Neural progenitor cell (in vitro differentiated cells): ENCODE data around the gene MARK3. TPM values are rescaled to one million over a fixed set of nuclear protein-coding genes. Genes with fewer than 3 reads are reported as not detected.
A peak's percentile ranks its signal among the peaks of the same experiment; 100 is the strongest.

Experiments used
- DNase-seq: peaks from one replicate; pipeline ENCODE4 v3.0.0-alpha.2; 2016; ENCODE audit warnings: low spot score
- H2AFZ ChIP-seq: fragments of 200-600 bp; sonication (generic); replicated peaks from 2 replicates; pipeline ENCODE4 v1.6.1; 2016; ENCODE audit warnings: antibody characterized with exemption
- H3F3A ChIP-seq: fragments of 200-600 bp; sonication (generic); 2 replicates; pipeline ENCODE4 v1.6.1; 2016; ENCODE audit warnings: antibody characterized with exemption, low read depth
- H3K27ac ChIP-seq: fragments of 200-600 bp; sonication (generic); 2 replicates; pipeline ENCODE4 v1.5.1; 2016; ENCODE audit warnings: mild to moderate bottlenecking
- H3K27me3 ChIP-seq: fragments of 200-600 bp; sonication (generic); 2 replicates; pipeline ENCODE4 v1.6.1; 2016; ENCODE audit warnings: mild to moderate bottlenecking, moderate library complexity
- H3K36me3 ChIP-seq: fragments of 200-600 bp; sonication (generic); 2 replicates; pipeline ENCODE4 v1.5.1; 2016
- H3K4me1 ChIP-seq: fragments of 200-600 bp; sonication (generic); 2 replicates; pipeline ENCODE4 v1.6.1; 2016; ENCODE audit warnings: mixed run types
- H3K4me2 ChIP-seq: fragments of 200-600 bp; sonication (generic); 2 replicates; pipeline ENCODE4 v1.6.1; 2016
- H3K4me3 ChIP-seq: fragments of 200-600 bp; sonication (generic); 2 replicates; pipeline ENCODE4 v1.5.1; 2016
- H3K79me2 ChIP-seq: fragments of 200-600 bp; sonication (generic); 2 replicates; pipeline ENCODE4 v1.6.1; 2016; ENCODE audit warnings: low read depth
- H3K9ac ChIP-seq: fragments of 200-600 bp; sonication (generic); 2 replicates; pipeline ENCODE4 v1.6.1; 2016
- H3K9me3 ChIP-seq: fragments of 200-600 bp; sonication (generic); 2 replicates; pipeline ENCODE4 v1.5.1; 2016; ENCODE audit warnings: low read depth
- H4K20me1 ChIP-seq: fragments of 200-600 bp; sonication (generic); 2 replicates; pipeline ENCODE4 v1.6.1; 2016; ENCODE audit warnings: low read depth
- H3K27ac Mint-ChIP-seq: 3 replicates; pipeline ENCODE4 v1.8.0; 2021; ENCODE audit warnings: mixed read lengths
- H3K27me3 Mint-ChIP-seq: 2 replicates; pipeline ENCODE4 v1.8.0; 2022; ENCODE audit warnings: low read depth, mild to moderate bottlenecking, inconsistent platforms, moderate library complexity, mixed read lengths; ENCODE audit not compliant: insufficient read depth
- H3K36me3 Mint-ChIP-seq: 3 replicates; pipeline ENCODE4 v1.8.0; 2021; ENCODE audit warnings: mixed read lengths
- H3K4me1 Mint-ChIP-seq: 3 replicates; pipeline ENCODE4 v1.8.0; 2021; ENCODE audit warnings: mixed read lengths
- H3K4me3 Mint-ChIP-seq: 3 replicates; pipeline ENCODE4 v1.8.0; 2021; ENCODE audit warnings: mild to moderate bottlenecking, moderate library complexity, mixed read lengths
- H3K9me3 Mint-ChIP-seq: 3 replicates; pipeline ENCODE4 v1.8.0; 2020; ENCODE audit warnings: mixed read lengths
- EZH2 ChIP-seq: fragments of 200-600 bp; sonication (generic); IDR thresholded peaks from 2 replicates; pipeline ENCODE4 v1.6.1; 2017; ENCODE audit warnings: antibody characterized with exemption, mild to moderate bottlenecking, moderate library complexity
- EZH2phosphoT487 ChIP-seq: fragments of 200-600 bp; sonication (generic); IDR thresholded peaks from 2 replicates; pipeline ENCODE4 v1.6.1; 2017; ENCODE audit warnings: antibody characterized with exemption
- total RNA-seq: library from RNA; depleted of rRNA; stranded (reverse); fragments of >200 nt; gene quantifications from 2 replicates; pipeline ENCODE4 v1.2.3, GENCODE V29; 2015; ENCODE audit warnings: low replicate concordance
- TF ChIP-seq, protein P1 (sequence below): fragments of 200-600 bp; sonication (generic); IDR thresholded peaks from 2 replicates; pipeline ENCODE4 v1.5.1; 2017; ENCODE audit warnings: antibody characterized with exemption, mild to moderate bottlenecking

MARK3 gene
- total RNA-seq, 1 donor from 2014 or later: 80.7 TPM

DNA sequence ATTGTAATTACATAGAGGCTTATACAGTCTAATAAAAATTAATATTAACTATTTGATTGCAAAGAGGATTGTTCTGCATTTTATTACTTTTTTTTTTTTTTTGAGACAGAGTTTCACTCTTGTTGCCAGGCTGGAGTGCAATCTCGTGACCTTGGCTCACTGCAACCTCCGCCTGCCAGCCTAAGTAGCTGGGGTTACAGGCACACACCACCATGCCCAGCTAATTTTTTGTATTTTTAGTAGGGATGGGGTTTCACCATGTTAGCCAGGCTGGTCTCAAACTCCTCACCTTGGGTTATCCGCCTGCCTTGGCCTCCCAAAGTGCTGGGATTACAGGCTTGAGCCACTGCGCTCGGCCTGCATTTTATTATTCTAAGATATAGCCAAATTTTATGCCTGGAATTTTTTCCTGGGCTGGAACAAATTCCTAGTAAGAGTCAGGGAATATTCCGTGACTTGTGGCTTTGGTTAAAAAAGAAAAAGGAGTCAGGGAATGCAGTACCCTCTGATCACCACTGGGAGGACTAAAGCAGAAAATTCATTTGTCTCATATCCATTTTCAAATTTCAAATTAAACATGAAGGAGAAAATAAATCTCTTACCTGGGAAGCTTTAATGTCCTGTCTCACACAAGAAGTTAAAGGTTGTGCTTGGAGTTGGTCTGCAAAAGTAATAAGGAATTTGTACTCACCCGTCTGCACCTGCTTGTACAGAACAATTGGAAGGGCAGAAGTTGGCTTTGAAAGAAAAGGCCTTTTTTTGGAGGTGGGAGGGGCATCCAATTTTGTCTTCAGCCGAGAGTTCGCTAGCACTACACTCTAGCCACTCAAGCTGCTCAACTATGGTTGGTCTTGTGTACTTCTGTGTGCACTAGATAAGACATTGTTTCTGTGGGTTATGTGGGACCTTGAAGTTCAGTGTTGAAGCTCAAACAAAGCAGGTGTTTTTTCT, 8.7 kb downstream of the MARK3 start:
- Histone ChIP-seq H3K27me3 (no peaks in the 10 kb centered on the region), H3K27ac (no peak overlapping the region), H3F3A (peaks cover 15% of the 10 kb centered on the region), H4K20me1 (peaks cover 83% of the 10 kb centered on the region), H3K36me3 (no peaks in the 10 kb centered on the region), H3K4me1 (peaks cover 16% of the 10 kb centered on the region), H3K9me3 (no peaks in the 10 kb centered on the region), H2AFZ (no peak overlapping the region), H3K9ac (no peak overlapping the region), H3K79me2 (peaks cover 100% of the 10 kb centered on the region), H3K4me2 (no peak overlapping the region), H3K4me3 (no peak overlapping the region)
- Mint-ChIP-seq H3K9me3 (no peaks in the 10 kb centered on the region), H3K4me1 (peaks cover 30% of the 10 kb centered on the region), H3K27ac (no peak overlapping the region), H3K4me3 (no peak overlapping the region), H3K27me3 (no peaks in the 10 kb centered on the region), H3K36me3 (peaks cover 7% of the 10 kb centered on the region)
- peak; percentile 38 for DNase-seq
- TF ChIP-seq EZH2: no peak
- TF ChIP-seq, protein P1, sequence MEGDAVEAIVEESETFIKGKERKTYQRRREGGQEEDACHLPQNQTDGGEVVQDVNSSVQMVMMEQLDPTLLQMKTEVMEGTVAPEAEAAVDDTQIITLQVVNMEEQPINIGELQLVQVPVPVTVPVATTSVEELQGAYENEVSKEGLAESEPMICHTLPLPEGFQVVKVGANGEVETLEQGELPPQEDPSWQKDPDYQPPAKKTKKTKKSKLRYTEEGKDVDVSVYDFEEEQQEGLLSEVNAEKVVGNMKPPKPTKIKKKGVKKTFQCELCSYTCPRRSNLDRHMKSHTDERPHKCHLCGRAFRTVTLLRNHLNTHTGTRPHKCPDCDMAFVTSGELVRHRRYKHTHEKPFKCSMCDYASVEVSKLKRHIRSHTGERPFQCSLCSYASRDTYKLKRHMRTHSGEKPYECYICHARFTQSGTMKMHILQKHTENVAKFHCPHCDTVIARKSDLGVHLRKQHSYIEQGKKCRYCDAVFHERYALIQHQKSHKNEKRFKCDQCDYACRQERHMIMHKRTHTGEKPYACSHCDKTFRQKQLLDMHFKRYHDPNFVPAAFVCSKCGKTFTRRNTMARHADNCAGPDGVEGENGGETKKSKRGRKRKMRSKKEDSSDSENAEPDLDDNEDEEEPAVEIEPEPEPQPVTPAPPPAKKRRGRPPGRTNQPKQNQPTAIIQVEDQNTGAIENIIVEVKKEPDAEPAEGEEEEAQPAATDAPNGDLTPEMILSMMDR: peak; percentile 80

DNA sequence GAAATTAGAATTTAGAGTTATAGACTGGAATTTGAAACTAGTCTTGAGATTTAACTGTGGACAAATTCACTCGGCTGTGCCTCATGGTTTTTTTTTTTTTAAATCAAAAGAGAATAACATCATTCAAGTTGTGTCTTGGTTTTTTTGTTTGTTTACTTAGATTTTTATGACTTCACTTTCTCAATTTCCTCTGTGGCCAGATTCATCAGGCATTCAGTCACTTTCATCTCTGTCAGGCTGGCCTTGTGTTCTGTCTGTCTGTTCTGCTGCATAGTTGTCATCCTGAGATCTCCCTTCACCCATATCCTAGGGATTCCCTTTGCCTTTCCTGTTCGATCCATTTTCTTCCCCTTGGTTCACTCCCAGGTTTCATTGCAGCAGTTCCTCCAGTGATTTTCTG, 10.0 kb downstream of the MARK3 start:
- H3K4me1 ChIP-seq: peaks cover 16% of the 10 kb centered on the region
- H3K27me3 ChIP-seq: no peaks in the 10 kb centered on the region
- no peaks in the 10 kb centered on the region for H3K9me3 Mint-ChIP-seq
- H3K9ac ChIP-seq: no peak overlapping the region
- TF ChIP-seq EZH2: no peak
- TF ChIP-seq EZH2phosphoT487: no peak
- TF ChIP-seq, protein P1: no peak
- no peaks in the 10 kb centered on the region for H3K9me3 ChIP-seq
- peaks cover 100% of the 10 kb centered on the region for H3K79me2 ChIP-seq
- H3K27ac ChIP-seq: no peak overlapping the region
- no peak overlapping the region for H3K27ac Mint-ChIP-seq
- H3K27me3 Mint-ChIP-seq: no peaks in the 10 kb centered on the region
- peaks cover 14% of the 10 kb centered on the region for H3F3A ChIP-seq
- H3K4me3 Mint-ChIP-seq: no peak overlapping the region
- no peak overlapping the region for H2AFZ ChIP-seq
- H3K36me3 ChIP-seq: no peaks in the 10 kb centered on the region
- H3K36me3 Mint-ChIP-seq: peaks cover 7% of the 10 kb centered on the region
- peaks cover 91% of the 10 kb centered on the region for H4K20me1 ChIP-seq
- DNase-seq: no peak
- no peak overlapping the region for H3K4me2 ChIP-seq
- peaks cover 32% of the 10 kb centered on the region for H3K4me1 Mint-ChIP-seq
- no peak overlapping the region for H3K4me3 ChIP-seq

DNA sequence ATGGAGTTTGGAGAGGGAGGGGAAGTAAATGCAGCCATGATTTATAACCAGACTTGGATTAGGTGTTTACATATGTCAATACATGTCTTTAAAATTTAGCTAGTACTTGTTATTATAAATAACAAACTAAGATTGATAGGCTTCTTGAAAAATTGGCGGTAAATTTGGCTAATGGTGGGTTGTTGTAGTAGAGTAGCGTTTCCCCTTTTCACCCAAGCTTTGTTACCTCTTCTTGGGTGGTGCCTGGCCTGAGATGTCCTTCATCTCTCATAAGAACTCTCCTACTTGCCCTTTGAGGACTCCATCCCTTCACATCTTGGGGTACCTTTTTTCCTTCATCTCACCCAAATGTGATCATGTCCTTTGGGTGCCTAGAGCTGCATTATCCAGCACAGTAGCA, 11.2 kb downstream of the MARK3 start:
- Mint-ChIP-seq H3K4me1 (peaks cover 40% of the 10 kb centered on the region), H3K36me3 (peaks cover 7% of the 10 kb centered on the region), H3K27me3 (no peaks in the 10 kb centered on the region), H3K27ac (no peak overlapping the region), H3K9me3 (no peaks in the 10 kb centered on the region), H3K4me3 (no peak overlapping the region)
- peaks cover 88% of the 10 kb centered on the region for H4K20me1 ChIP-seq
- no peak overlapping the region for H2AFZ ChIP-seq
- peaks cover 100% of the 10 kb centered on the region for H3K79me2 ChIP-seq
- H3K4me1 ChIP-seq: peaks cover 22% of the 10 kb centered on the region
- no peak overlapping the region for H3K4me3 ChIP-seq
- H3K9me3 ChIP-seq: no peaks in the 10 kb centered on the region
- no peaks in the 10 kb centered on the region for H3K36me3 ChIP-seq
- TF ChIP-seq, protein P1: no peak
- TF ChIP-seq EZH2phosphoT487: no peak
- TF ChIP-seq EZH2: no peak
- DNase-seq: no peak
- H3K4me2 ChIP-seq: no peak overlapping the region
- H3K9ac ChIP-seq: no peak overlapping the region
- no peaks in the 10 kb centered on the region for H3K27me3 ChIP-seq
- no peak overlapping the region for H3K27ac ChIP-seq
- H3F3A ChIP-seq: peaks cover 13% of the 10 kb centered on the region
